HCT116 (cell line): ENCODE results near the gene RACGAP1. TPM values are rescaled to one million over a fixed set of nuclear protein-coding genes. Genes with fewer than 3 reads are reported as not detected.
A peak's percentile ranks its signal among the peaks of the same experiment; 100 is the strongest.

Experiments used
- ATAC-seq: fragments of 200-7000 bp; cut with Tn5 transposase; 2 replicates; pipeline ENCODE4 v1.9.1; 2020; ENCODE audit warnings: mild to moderate bottlenecking, moderate library complexity
- BruUV-seq: library from RNA; stranded (reverse); fragments of 400-500 nt; replicated peaks from 2 replicates; lab custom pipeline; 2021; lab: Mats Ljungman, UMichigan
- CTCF ChIA-PET: fragments of 300-600 bp; sonication (Branson Sonifier 250); formaldehyde crosslinking; loops from one replicate; lab custom pipeline; 2021; ENCODE audit warnings: antibody characterized with exemption; lab: Charles Lee
- POLR2A ChIA-PET: fragments of 300-600, 350-600 bp; sonication (Branson Sonifier 250); formaldehyde crosslinking; loops from one replicate; lab custom pipeline; 2021; ENCODE audit warnings: antibody characterized with exemption; lab: Charles Lee
- RAD21 ChIA-PET, 2 experiments: fragments of 300-600 bp; sonication (Branson Sonifier 250); formaldehyde crosslinking; loops; one replicate each; lab custom pipeline; 2023; ENCODE audit warnings: low total read pairs in 2 of 2; ENCODE audit not compliant: uncharacterized antibody in 2 of 2, unreplicated experiment in 2 of 2, low non-redundant PET in 1 of 2; lab: Charles Lee
- DNase-seq: peaks from one replicate; pipeline ENCODE4 v3.0.0-alpha.2; 2010; ENCODE audit warnings: low read depth, low spot score
- H2AFZ ChIP-seq: fragments of 200-600 bp; shearing (Covaris generic), sonication (generic); 2 replicates; pipeline ENCODE4 v1.6.1; 2017; ENCODE audit warnings: low read depth, mixed run types, mixed read lengths, antibody characterized with exemption, low read length; ENCODE audit not compliant: poor library complexity, severe bottlenecking
- H3K27ac ChIP-seq: 2 replicates; pipeline ENCODE4 v1.5.1; 2012; ENCODE audit warnings: low read depth, low read length
- H3K27me3 ChIP-seq: fragments of 200-600 bp; sonication (generic); 2 replicates; pipeline ENCODE4 v1.6.1; 2016; ENCODE audit warnings: mixed run types, low read length, mixed read lengths; ENCODE audit not compliant: insufficient read depth
- H3K36me3 ChIP-seq, 2 experiments: fragments of 200-500 bp in 1 of 2; fragments of 200-600 bp in 1 of 2; sonication (Bioruptor generic) in 1 of 2; sonication (generic) in 1 of 2; 2 replicates each; pipeline versions ENCODE4 v1.5.1 to v1.6.1; 2014 to 2016; ENCODE audit warnings: low read length in 2 of 2, inconsistent platforms in 1 of 2, mixed read lengths in 1 of 2, mixed run types in 1 of 2; ENCODE audit not compliant: insufficient read depth in 2 of 2, control insufficient read depth in 1 of 2
- H3K4me1 ChIP-seq, 2 experiments: fragments of 200-600 bp in 1 of 2; sonication (generic) in 1 of 2; 2 replicates each; pipeline versions ENCODE4 v1.5.1 to v1.6.1; 2012 to 2017; ENCODE audit warnings: low read length in 2 of 2, inconsistent platforms in 1 of 2, mild to moderate bottlenecking in 1 of 2, mixed read lengths in 1 of 2, mixed run types in 1 of 2, moderate library complexity in 1 of 2; ENCODE audit not compliant: insufficient read depth in 2 of 2, control insufficient read depth in 1 of 2
- H3K4me2 ChIP-seq: fragments of 200-600 bp; sonication (generic); 2 replicates; pipeline ENCODE4 v1.6.1; 2017; ENCODE audit warnings: mixed run types, low read length, mixed read lengths
- H3K4me3 ChIP-seq, 2 experiments: fragments of 200-600 bp in 1 of 2; sonication (generic) in 1 of 2; replicated peaks in 1 of 2; 2 replicates each; pipeline ENCODE4 v1.5.1; 2011 to 2016; ENCODE audit warnings: low read length in 2 of 2, control low read depth in 1 of 2, low read depth in 1 of 2, mild to moderate bottlenecking in 1 of 2, mixed read lengths in 1 of 2, mixed run types in 1 of 2
- H3K79me2 ChIP-seq: fragments of 200-600 bp; sonication (generic); 2 replicates; pipeline ENCODE4 v1.6.1; 2017; ENCODE audit warnings: mild to moderate bottlenecking, mixed run types, low read length, moderate library complexity, mixed read lengths; ENCODE audit not compliant: insufficient read depth
- H3K9ac ChIP-seq: fragments of 200-600 bp; sonication (generic); 2 replicates; pipeline ENCODE4 v1.6.1; 2016; ENCODE audit warnings: low read length, mixed read lengths
- H3K9me2 ChIP-seq: fragments of 200-600 bp; sonication (generic), shearing (Covaris generic); 2 replicates; pipeline ENCODE4 v1.6.1; 2017; ENCODE audit warnings: mixed run types, mild to moderate bottlenecking, moderate library complexity; ENCODE audit not compliant: insufficient read depth
- H3K9me3 ChIP-seq, 2 experiments: fragments of 200-500 bp in 1 of 2; fragments of 200-600 bp in 1 of 2; sonication (Bioruptor generic) in 1 of 2; sonication (generic) in 1 of 2; 2 replicates each; pipeline ENCODE4 v1.6.1; 2014 to 2017; ENCODE audit warnings: low read length in 2 of 2, mixed read lengths in 2 of 2, inconsistent platforms in 1 of 2, low read depth in 1 of 2, mild to moderate bottlenecking in 1 of 2, mixed run types in 1 of 2, moderate library complexity in 1 of 2; ENCODE audit not compliant: control insufficient read depth in 1 of 2, insufficient read depth in 1 of 2
- H4K20me1 ChIP-seq: fragments of 200-600 bp; sonication (generic), shearing (Covaris generic); 2 replicates; pipeline ENCODE4 v1.6.1; 2017; ENCODE audit warnings: mixed run types, mild to moderate bottlenecking, moderate library complexity; ENCODE audit not compliant: insufficient read depth
- CBX3 ChIP-seq: IDR thresholded peaks from 2 replicates; pipeline ENCODE4 v1.6.1; 2012; ENCODE audit warnings: low read depth
- CEBPB ChIP-seq: IDR thresholded peaks from 2 replicates; pipeline ENCODE4 v1.6.1; 2012; ENCODE audit warnings: low read depth
- CTCF ChIP-seq, 3 experiments: fragments of 200-600 bp in 1 of 3; sonication (generic) in 1 of 3; IDR thresholded peaks in 2 of 3; conservative IDR thresholded peaks in 1 of 3; 2 replicates each; pipeline ENCODE4 v1.5.1; 2012 to 2017; ENCODE audit warnings: low read depth in 2 of 3, low read length in 2 of 3, antibody characterized with exemption in 1 of 3, borderline replicate concordance in 1 of 3, control low read depth in 1 of 3, mild to moderate bottlenecking in 1 of 3, mixed read lengths in 1 of 3, mixed run types in 1 of 3, moderate library complexity in 1 of 3; ENCODE audit not compliant: insufficient read depth in 1 of 3
- ELF1 ChIP-seq: IDR thresholded peaks from 2 replicates; pipeline ENCODE4 v1.6.1; 2012; ENCODE audit warnings: low read depth, borderline replicate concordance
- EZH2phosphoT487 ChIP-seq: fragments of 200-600 bp; IDR thresholded peaks from 2 replicates; pipeline ENCODE4 v1.6.1; 2018; ENCODE audit warnings: antibody characterized with exemption, borderline replicate concordance
- FOSL1 ChIP-seq: IDR thresholded peaks from 2 replicates; pipeline ENCODE4 v1.6.1; 2012; ENCODE audit warnings: low read depth
- MAX ChIP-seq: IDR thresholded peaks from 2 replicates; pipeline ENCODE4 v1.6.1; 2012
- POLR2A ChIP-seq: IDR thresholded peaks from 2 replicates; pipeline ENCODE4 v1.7.0; 2011; ENCODE audit warnings: borderline replicate concordance; ENCODE audit not compliant: insufficient read depth, insufficient read length; ENCODE audit errors: extremely low read depth
- POLR2AphosphoS5 ChIP-seq: IDR thresholded peaks from 2 replicates; pipeline ENCODE4 v1.6.1; 2011; ENCODE audit warnings: mild to moderate bottlenecking, low read depth, low read length, moderate library complexity
- SIN3A ChIP-seq: IDR thresholded peaks from 2 replicates; pipeline ENCODE4 v1.6.1; 2012; ENCODE audit warnings: low read depth
- SP1 ChIP-seq: IDR thresholded peaks from 2 replicates; pipeline ENCODE4 v1.6.1; 2012; ENCODE audit warnings: low read depth
- SRF ChIP-seq: IDR thresholded peaks from 2 replicates; pipeline ENCODE4 v1.6.1; 2012; ENCODE audit warnings: low read depth
- TCF7L2 ChIP-seq: IDR thresholded peaks from 2 replicates; pipeline ENCODE4 v1.7.0; 2011; ENCODE audit warnings: borderline replicate concordance, inconsistent platforms; ENCODE audit not compliant: insufficient read depth, insufficient read length; ENCODE audit errors: extremely low read depth
- YY1 ChIP-seq: IDR thresholded peaks from 2 replicates; pipeline ENCODE4 v1.6.1; 2011; ENCODE audit warnings: low read length, low read depth, moderate library complexity, mild to moderate bottlenecking; ENCODE audit not compliant: insufficient replicate concordance; ENCODE audit errors: extremely low read depth
- ZBTB33 ChIP-seq: IDR thresholded peaks from 2 replicates; pipeline ENCODE4 v1.6.1; 2011; ENCODE audit warnings: mild to moderate bottlenecking, low read length, moderate library complexity; ENCODE audit not compliant: insufficient replicate concordance; ENCODE audit errors: extremely low read depth
- ZFX ChIP-seq: fragments of 450-650 bp; IDR thresholded peaks from 2 replicates; pipeline ENCODE4 v1.6.1; 2017
- ZNF274 ChIP-seq: fragments of 200-500 bp; sonication (Bioruptor generic); IDR thresholded peaks from 2 replicates; pipeline ENCODE4 v1.6.1; 2014; ENCODE audit warnings: mild to moderate bottlenecking, low read depth, low read length, inconsistent platforms
- intact Hi-C: fragments of 100-400 bp; cut with micrococcal nuclease; formaldehyde crosslinking; loops from 2 replicates; pipeline ENCODE4 v1.10.0; 2022
- total RNA-seq: library from RNA; stranded (reverse); gene quantifications from one replicate; pipeline ENCODE4 v1.2.1, GENCODE V29; 2021; ENCODE audit not compliant: unreplicated experiment

Gene RACGAP1
- total RNA-seq, 1 experiment from 2014 or later = 147 TPM

- Histone ChIP-seq H3K4me1 (peaks cover 15 to 25% of the 10 kb centered on the region in 2 experiments; a peak in 3 of 4 replicates), H3K9me3 (no peaks in the 10 kb centered on the region), H3K36me3 (peaks cover 2 to 19% of the 10 kb centered on the region in 2 experiments; a peak in 2 of 4 replicates), H3K27ac (no peak overlapping the region; the same call in 1 of the 2 replicates), H3K4me2 (peak overlapping the region; percentile 99), H3K27me3 (no peaks in the 10 kb centered on the region; the same call in 1 of the 2 replicates), H2AFZ (peak overlapping the region; percentile 14), H3K4me3 (peak overlapping the region; percentile 58), H3K9me2 (no peaks in the 10 kb centered on the region), H4K20me1 (no peaks in the 10 kb centered on the region), H3K9ac (peak overlapping the region; percentile 76), H3K79me2 (no peaks in the 10 kb centered on the region)
- ChIA-PET POLR2A (interaction anchor here (1.0 to 1.4 kb wide), 2 partner anchors 189 to 315 kb away, joined by 3 read pairs; partner anchors contain the start of gene TMBIM6), RAD21 (interaction anchor here (1.0 to 2.1 kb wide), 5 partner anchors 18 to 111 kb away, joined by 3 to 8 read pairs (median 5); no protein-coding TSS in a partner anchor), CTCF (interaction anchor here (0.8 to 3.6 kb wide), 13 partner anchors 8 to 279 kb away, joined by 3 to 39 read pairs (median 5); partner anchors contain the start of gene SMARCD1)
- TF ChIP-seq SRF (no peak), ELF1 (no peak), MAX (no peak), POLR2AphosphoS5 (no peak), SIN3A (no peak), CBX3 (no peak), ZNF274 (no peak), POLR2A (no peak), ZBTB33 (no peak), TCF7L2 (no peak), ZFX (no peak), FOSL1 (no peak), YY1 (no peak), EZH2phosphoT487 (no peak), SP1 (no peak), CTCF (IDR thresholded peaks at IDR 0.05 in 2 of 3, conservative IDR thresholded peaks at IDR 0.05 in 1 of 3; ENCODE audit: borderline replicate concordance in 1 of 3, insufficient read depth in 1 of 3, low read depth in 2 of 3, low read length in 2 of 3) (no peak), CEBPB (no peak)
- intact Hi-C loops = loop anchor here (1.0 to 5.0 kb wide), 3 partner anchors 89 to 280 kb away; no protein-coding TSS in a partner anchor
- no peak for DNase-seq
- BruUV-seq = no TSS peak
- ATAC-seq = no peak
These were observed 31.3 kb upstream of the RACGAP1 start for GRCh38 chr12:50056639-50056976.
